NAMALWA (cell line): Measurements from ENCODE around the gene NKAIN4.
"Not testable (repeated sequence)": the region's sequence is repeated elsewhere in the genome, so short reads cannot be mapped to it uniquely, and the experiment has no call there.

ENCODE experiments used
- DNase-seq: peaks from one replicate; pipeline ENCODE4 v3.0.0-alpha.2; 2015; ENCODE audit warnings: low spot score

The NKAIN4 gene

GRCh38 chr20:63255931-63256704 lies 1.9 kb upstream of the NKAIN4 start:
- no peak for DNase-seq

- DNase-seq, result no peak
Measured at GRCh38 chr20:63254606-63255384, 532 bp upstream of the NKAIN4 start.

- DNase-seq, result no peak
Measured at GRCh38 chr20:63253438-63254231, 628 bp downstream of the NKAIN4 start.

- DNase-seq, result no peak
Measured at GRCh38 chr20:63253065-63253437, 1.2 kb downstream of the NKAIN4 start.

- DNase-seq, result no peak
Measured at GRCh38 chr20:63252284-63252711, 2.0 kb downstream of the NKAIN4 start.

- DNase-seq, result not testable (repeated sequence)
Measured at GRCh38 chr20:63251350-63251749, 2.9 kb downstream of the NKAIN4 start.

- DNase-seq, result no peak
Measured at GRCh38 chr20:63249891-63250290, 4.4 kb downstream of the NKAIN4 start.

GRCh38 chr20:63248835-63249591 lies 5.2 kb downstream of the NKAIN4 start:
- peak; percentile 58 for DNase-seq

- no peak for DNase-seq
Measured at GRCh38 chr20:63247671-63248228, 6.5 kb downstream of the NKAIN4 start.

GRCh38 chr20:63246490-63247288 lies 7.6 kb downstream of the NKAIN4 start:
- no peak for DNase-seq

GRCh38 chr20:63244468-63244867 lies 9.8 kb downstream of the NKAIN4 start:
- DNase-seq, result no peak

GRCh38 chr20:63243604-63244247 lies 10.5 kb downstream of the NKAIN4 start:
- DNase-seq, result no peak

- DNase-seq, result no peak
Measured at GRCh38 chr20:63242736-63243135, 11.5 kb downstream of the NKAIN4 start.

- no peak for DNase-seq
Measured at GRCh38 chr20:63241272-63241671, 13.0 kb downstream of the NKAIN4 start.

- DNase-seq, result no peak
Measured at GRCh38 chr20:63240004-63240403, 14.3 kb downstream of the NKAIN4 start.

GRCh38 chr20:63239431-63239830 lies 14.8 kb downstream of the NKAIN4 start:
- DNase-seq, result no peak

- peak; percentile 55 for DNase-seq
Measured at GRCh38 chr20:63238514-63239125, 15.6 kb downstream of the NKAIN4 start.

GRCh38 chr20:63238031-63238430 lies 16.2 kb downstream of the NKAIN4 start:
- DNase-seq, result no peak

GRCh38 chr20:63236116-63236837 lies 18.0 kb downstream of the NKAIN4 start:
- DNase-seq, result no peak
